ENCODE results near the gene ACP4.
"Not testable (repeated sequence)": the region's sequence is repeated elsewhere in the genome, so short reads cannot be mapped to it uniquely, and the experiment has no call there.

The ACP4 gene

DNA sequence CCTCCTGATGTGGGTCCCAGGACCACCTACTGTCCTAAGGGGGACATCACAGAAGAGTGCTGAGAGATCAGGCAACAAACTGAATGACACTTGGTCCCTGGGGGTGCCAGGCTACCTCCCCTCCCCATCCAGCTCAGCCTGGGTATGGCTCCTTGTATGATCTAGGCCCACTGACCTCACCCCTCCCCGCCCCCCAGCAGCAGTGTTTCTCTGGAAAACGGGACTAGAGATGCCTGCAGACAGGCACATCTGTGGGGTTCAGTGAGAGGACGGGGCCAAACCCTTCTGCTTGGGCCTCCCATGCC is 9.3 kb downstream of the ACP4 start:
- TF ChIP-seq CTCF (IDR thresholded peaks at IDR 0.05; ENCODE audit: low read depth, low read length, missing control alignments) = no peak
- H3K4me3 ChIP-seq (ENCODE audit: low read depth, low read length) = no peak overlapping the region

GRCh38 chr19:50801107-50801506 is 10.9 kb downstream of the ACP4 start:
- DNase-seq (ENCODE audit: low read depth) = no peak
- in situ Hi-C loops (cut with HindIII; ENCODE audit: low sequenced_read_pairs) = no loop called here
- TF ChIP-seq CTCF (IDR thresholded peaks at IDR 0.05; ENCODE audit: low read depth, low read length, missing control alignments) = no peak
- H3K4me3 ChIP-seq (ENCODE audit: low read depth, low read length) = no peak overlapping the region

More for the DNA sequence above, 9.3 kb downstream of the ACP4 start:
- in situ Hi-C loops (cut with HindIII; ENCODE audit: low sequenced_read_pairs) = no loop called here
- no peak for DNase-seq (ENCODE audit: low read depth)

GRCh38 chr19:50803633-50804419 is 13.6 kb downstream of the ACP4 start:
- TF ChIP-seq CTCF (IDR thresholded peaks at IDR 0.05; ENCODE audit: low read depth, low read length, missing control alignments) = no peak
- H3K4me3 ChIP-seq (ENCODE audit: low read depth, low read length) = peak overlapping the region; percentile 99
- DNase-seq (ENCODE audit: low read depth) = no peak
- in situ Hi-C loops (cut with HindIII; ENCODE audit: low sequenced_read_pairs) = no loop called here

- in situ Hi-C loops (cut with HindIII; ENCODE audit: low sequenced_read_pairs) = no loop called here
- H3K4me3 ChIP-seq (ENCODE audit: low read depth, low read length) = peak overlapping the region; percentile 99
- no peak for TF ChIP-seq CTCF (IDR thresholded peaks at IDR 0.05; ENCODE audit: low read depth, low read length, missing control alignments)
- DNase-seq (ENCODE audit: low read depth) = peak; percentile 97
Measured at GRCh38 chr19:50804420-50805272, 14.4 kb downstream of the ACP4 start.

DNA sequence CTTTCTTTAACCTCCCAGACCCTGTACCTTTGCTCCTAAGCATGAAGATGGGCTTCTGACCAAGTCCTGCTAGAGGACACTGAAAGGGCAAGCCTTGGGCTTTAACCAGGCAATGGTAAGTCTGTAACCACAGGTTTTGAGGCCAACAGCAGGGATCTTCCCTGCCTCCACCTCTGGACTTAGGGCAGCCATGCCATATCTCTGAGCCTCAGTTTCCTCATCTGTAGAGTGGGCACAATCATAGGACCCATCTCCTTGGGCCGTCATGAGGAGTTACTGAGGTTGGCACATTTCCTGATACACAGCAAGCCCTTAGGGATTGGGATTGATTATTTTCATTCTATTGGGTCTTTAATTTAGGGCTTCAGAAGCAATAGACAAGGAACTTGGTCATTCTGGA is 18.6 kb downstream of the ACP4 start:
- in situ Hi-C loops (cut with HindIII; ENCODE audit: low sequenced_read_pairs) = no loop called here
- no peak for TF ChIP-seq CTCF (IDR thresholded peaks at IDR 0.05; ENCODE audit: low read depth, low read length, missing control alignments)
- no peak overlapping the region for H3K4me3 ChIP-seq (ENCODE audit: low read depth, low read length)
- DNase-seq (ENCODE audit: low read depth) = no peak

- H3K4me3 ChIP-seq (ENCODE audit: low read depth, low read length); in situ Hi-C loops (cut with HindIII; ENCODE audit: low sequenced_read_pairs); DNase-seq (ENCODE audit: low read depth): not testable (repeated sequence)
Measured at GRCh38 chr19:50811622-50812238, 21.5 kb downstream of the ACP4 start.
